ENCODE measurements around the gene SIPA1L3. TPM values are rescaled to one million over a fixed set of nuclear protein-coding genes. Genes with fewer than 3 reads are reported as not detected.
A peak's percentile ranks its signal among the peaks of the same experiment; 100 is the strongest.

Gene SIPA1L3
- total RNA-seq, 4 donors from 2014 or later, result 11.1 to 25.3 (median 14.5) TPM

DNA sequence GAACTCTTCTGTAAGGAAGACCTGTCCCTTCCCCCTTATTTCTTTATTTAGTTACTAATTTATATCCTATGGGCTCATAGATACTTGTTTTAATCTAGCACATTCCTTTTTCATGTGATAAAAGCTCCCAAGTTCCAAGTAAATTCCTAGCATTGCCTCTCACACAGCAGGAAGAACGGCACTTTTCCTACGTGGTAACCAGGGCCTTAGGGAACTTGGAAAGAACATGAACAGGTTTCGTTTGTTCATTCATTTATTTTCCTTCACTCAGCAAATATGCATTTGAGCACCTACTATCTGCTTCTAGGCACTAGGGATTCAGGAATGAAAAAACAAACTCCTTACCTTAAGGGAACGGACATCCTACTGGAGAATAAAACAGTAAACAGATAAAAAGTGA is 125.1 kb downstream of the SIPA1L3 start:
- Histone ChIP-seq H3K9me3 (no peaks in the 10 kb centered on the region), H3K27ac (no peak overlapping the region), H3K4me3 (no peak overlapping the region), H3K36me3 (peaks cover 0 to 22% (median 4%) of the 10 kb centered on the region in 3 donors), H3K4me1 (peaks cover 0 to 13% (median 0%) of the 10 kb centered on the region in 3 donors), H3K27me3 (no peaks in the 10 kb centered on the region)
- intact Hi-C loops (cut with DNase I), result no loop called here
- TF ChIP-seq, protein P1, sequence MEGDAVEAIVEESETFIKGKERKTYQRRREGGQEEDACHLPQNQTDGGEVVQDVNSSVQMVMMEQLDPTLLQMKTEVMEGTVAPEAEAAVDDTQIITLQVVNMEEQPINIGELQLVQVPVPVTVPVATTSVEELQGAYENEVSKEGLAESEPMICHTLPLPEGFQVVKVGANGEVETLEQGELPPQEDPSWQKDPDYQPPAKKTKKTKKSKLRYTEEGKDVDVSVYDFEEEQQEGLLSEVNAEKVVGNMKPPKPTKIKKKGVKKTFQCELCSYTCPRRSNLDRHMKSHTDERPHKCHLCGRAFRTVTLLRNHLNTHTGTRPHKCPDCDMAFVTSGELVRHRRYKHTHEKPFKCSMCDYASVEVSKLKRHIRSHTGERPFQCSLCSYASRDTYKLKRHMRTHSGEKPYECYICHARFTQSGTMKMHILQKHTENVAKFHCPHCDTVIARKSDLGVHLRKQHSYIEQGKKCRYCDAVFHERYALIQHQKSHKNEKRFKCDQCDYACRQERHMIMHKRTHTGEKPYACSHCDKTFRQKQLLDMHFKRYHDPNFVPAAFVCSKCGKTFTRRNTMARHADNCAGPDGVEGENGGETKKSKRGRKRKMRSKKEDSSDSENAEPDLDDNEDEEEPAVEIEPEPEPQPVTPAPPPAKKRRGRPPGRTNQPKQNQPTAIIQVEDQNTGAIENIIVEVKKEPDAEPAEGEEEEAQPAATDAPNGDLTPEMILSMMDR (IDR thresholded peaks at IDR 0.05), result no peak
- TF ChIP-seq POLR2A (IDR thresholded peaks at IDR 0.05), result no peak
- WGBS, 2 donors, result 66 to 85% methylated on average over 3 to 4 of the region's 4 CpGs
- no peak for DNase-seq

DNA sequence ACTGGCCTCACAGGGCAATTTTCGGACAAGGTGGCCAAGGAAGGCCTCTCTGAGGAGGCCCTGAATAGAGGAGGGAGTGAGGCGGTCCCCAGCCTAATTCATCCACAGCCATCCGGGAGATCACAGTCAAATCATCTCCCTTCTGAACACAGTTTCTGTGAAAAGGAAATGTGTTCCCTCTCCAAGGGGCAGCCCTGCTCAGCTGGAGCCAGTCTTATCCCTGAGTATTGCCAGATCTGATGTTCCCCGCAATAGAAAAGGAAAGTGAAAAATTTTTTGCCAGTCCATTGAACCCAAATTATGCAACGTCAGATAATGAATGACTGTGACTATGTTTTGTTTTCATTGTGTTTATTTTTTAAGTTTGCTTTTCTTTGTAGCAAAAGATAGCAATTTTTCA is 125.9 kb downstream of the SIPA1L3 start:
- TF ChIP-seq POLR2A (IDR thresholded peaks at IDR 0.05), result no peak
- TF ChIP-seq, protein P1 (IDR thresholded peaks at IDR 0.05), result no peak
- no peak for DNase-seq
- no peaks in the 10 kb centered on the region for H3K9me3 ChIP-seq
- peaks cover 0 to 22% (median 4%) of the 10 kb centered on the region in 3 donors for H3K36me3 ChIP-seq
- no peak overlapping the region for H3K4me3 ChIP-seq
- intact Hi-C loops (cut with DNase I), result no loop called here
- peaks cover 0 to 13% (median 0%) of the 10 kb centered on the region in 3 donors for H3K4me1 ChIP-seq
- H3K27me3 ChIP-seq, result no peaks in the 10 kb centered on the region
- H3K27ac ChIP-seq, result peak overlapping the region in 1 of 4 donors; percentile 34
- WGBS, 2 donors, result 70 to 80% methylated on average over 5 of the region's 5 CpGs

DNA sequence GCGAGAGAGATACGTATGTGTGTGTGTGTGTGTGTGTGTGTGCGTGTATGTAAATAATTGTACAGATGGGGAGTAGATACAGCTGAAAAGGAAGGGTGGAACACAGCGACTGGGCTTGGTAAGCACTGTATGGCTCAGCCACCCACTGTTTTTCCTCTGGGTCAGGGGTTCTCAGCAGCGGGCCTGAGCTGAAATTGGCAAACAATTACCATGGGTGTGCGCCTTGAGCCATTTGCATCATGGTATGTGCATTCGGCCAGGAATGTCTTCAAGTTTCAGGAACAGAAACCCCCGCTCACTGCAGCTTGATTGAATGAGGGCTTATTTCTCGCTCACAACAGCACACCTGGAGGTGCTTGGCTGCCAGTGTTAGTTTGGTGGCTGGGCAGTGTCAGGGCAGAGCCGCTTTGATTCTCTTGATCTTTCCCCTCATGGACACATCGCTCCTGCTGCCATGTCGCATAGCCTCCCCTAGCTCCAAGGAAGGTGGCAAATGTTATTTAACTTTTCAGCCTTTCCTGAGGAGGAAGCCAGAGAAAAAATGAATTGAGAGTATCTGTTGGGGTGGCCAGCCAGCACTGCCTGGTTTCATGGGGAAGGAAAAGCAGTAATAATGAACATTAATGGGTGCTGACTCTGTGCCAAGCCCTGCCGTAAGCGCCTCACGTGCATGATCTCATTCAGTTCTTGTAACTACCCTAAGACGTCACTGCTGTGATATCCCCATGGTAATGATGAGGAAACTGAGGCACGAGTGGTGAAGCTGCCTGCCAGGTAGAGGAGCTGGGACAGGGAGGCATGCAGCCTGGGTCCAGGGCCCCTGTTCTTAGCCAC is 126.9 kb downstream of the SIPA1L3 start:
- Histone ChIP-seq H3K9me3 (no peaks in the 10 kb centered on the region), H3K36me3 (peaks cover 0 to 22% (median 4%) of the 10 kb centered on the region in 3 donors), H3K27ac (peak overlapping the region in 1 of 4 donors; percentile 41), H3K27me3 (no peaks in the 10 kb centered on the region), H3K4me1 (peaks cover 0 to 13% (median 0%) of the 10 kb centered on the region in 3 donors), H3K4me3 (no peak overlapping the region)
- DNase-seq, result no peak
- intact Hi-C loops (cut with DNase I), result no loop called here
- WGBS, 2 donors, result 70 to 72% methylated on average over 7 to 16 of the region's 17 CpGs
- no peak for TF ChIP-seq POLR2A (IDR thresholded peaks at IDR 0.05)
- TF ChIP-seq, protein P1 (IDR thresholded peaks at IDR 0.05), result no peak

DNA sequence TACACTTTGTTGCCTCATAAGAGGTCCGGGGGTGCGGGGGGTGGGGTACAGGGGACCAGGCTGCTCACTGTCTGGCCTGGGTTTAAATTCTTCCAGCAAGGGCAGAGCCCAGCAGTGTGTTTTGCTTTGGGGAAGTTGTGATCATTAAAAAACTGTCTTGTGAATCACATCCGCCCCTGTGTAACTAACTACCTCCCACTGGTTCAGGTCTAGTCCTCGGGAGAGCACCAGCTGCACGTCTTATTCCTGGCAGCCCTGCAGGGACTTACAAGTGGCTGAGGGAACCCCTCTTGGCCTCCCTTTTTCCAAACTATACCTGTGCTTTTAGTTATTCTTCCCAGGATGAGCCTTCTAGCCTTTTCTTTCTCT is 127.5 kb downstream of the SIPA1L3 start:
- TF ChIP-seq, protein P1 (IDR thresholded peaks at IDR 0.05), result no peak
- no peak for TF ChIP-seq POLR2A (IDR thresholded peaks at IDR 0.05)
- no peaks in the 10 kb centered on the region for H3K9me3 ChIP-seq
- no peaks in the 10 kb centered on the region for H3K27me3 ChIP-seq
- H3K4me1 ChIP-seq, result peaks cover 0 to 13% (median 0%) of the 10 kb centered on the region in 3 donors
- H3K27ac ChIP-seq, result peak overlapping the region in 1 of 4 donors; percentile 41
- peaks cover 0 to 22% (median 0%) of the 10 kb centered on the region in 3 donors for H3K36me3 ChIP-seq
- WGBS, 2 donors, result 52 to 59% methylated on average over 3 to 5 of the region's 5 CpGs
- DNase-seq, result no peak
- H3K4me3 ChIP-seq, result no peak overlapping the region
- intact Hi-C loops (cut with DNase I), result no loop called here
